Ascending aorta (tissue), 2 donors: ENCODE measurements around the gene CCDC13. TPM values are rescaled to one million over a fixed set of nuclear protein-coding genes. Genes with fewer than 3 reads are reported as not detected.

Experiments used
- DNase-seq, 2 donors: peaks; one replicate each; pipeline ENCODE4 v3.0.0-alpha.2; 2019; ENCODE audit warnings: low spot score in 2 of 2
- H3K27ac ChIP-seq, 2 donors: fragments of 200-600 bp; sonication (generic); one replicate each; pipeline ENCODE4 v1.5.1; 2016 to 2017; ENCODE audit warnings: mild to moderate bottlenecking in 1 of 2
- H3K27me3 ChIP-seq: fragments of 200-600 bp; sonication (generic); one replicate; pipeline ENCODE4 v1.5.1; 2017
- H3K36me3 ChIP-seq, 2 donors: fragments of 200-600 bp; sonication (generic); one replicate each; pipeline ENCODE4 v1.5.1; 2016
- H3K4me1 ChIP-seq, 2 donors: fragments of 200-600 bp; sonication (generic); one replicate each; pipeline ENCODE4 v1.5.1; 2016 to 2017; ENCODE audit warnings: mild to moderate bottlenecking in 1 of 2
- H3K4me3 ChIP-seq, 2 donors: fragments of 200-600 bp; sonication (generic); one replicate each; pipeline ENCODE4 v1.5.1; 2016 to 2017; ENCODE audit warnings: mild to moderate bottlenecking in 1 of 2
- H3K9me3 ChIP-seq, 2 donors: fragments of 200-600 bp; sonication (generic); one replicate each; pipeline ENCODE4 v1.5.1; 2016
- CTCF ChIP-seq, 3 experiments: fragments of 200-600 bp in 2 of 3; fragments of 450-650 bp in 1 of 3; sonication (generic) in 2 of 3; IDR thresholded peaks; one replicate each; pipeline ENCODE4 v1.5.1; 2016 to 2019; ENCODE audit warnings: antibody characterized with exemption in 3 of 3, mild to moderate bottlenecking in 1 of 3, moderate library complexity in 1 of 3
- intact Hi-C: fragments of 100-400 bp; cut with DNase I; formaldehyde crosslinking; loops from one replicate; pipeline ENCODE4 v1.15.1; 2023
- total RNA-seq: library from RNA; depleted of rRNA; stranded (reverse); fragments of >200 nt; gene quantifications from one replicate; pipeline ENCODE4 v1.1.0, GENCODE V29; 2016

Gene CCDC13
- total RNA-seq, 1 donor from 2014 or later, result 2.1 TPM

GRCh38 chr3:42805141-42805821, 32.2 kb upstream of the CCDC13 start:
- no peaks in the 10 kb centered on the region for H3K36me3 ChIP-seq
- peaks cover 0 to 30% of the 10 kb centered on the region in 2 donors for H3K4me1 ChIP-seq
- no peak overlapping the region for H3K27ac ChIP-seq
- no peak for TF ChIP-seq CTCF (IDR thresholded peaks at IDR 0.05)
- no peaks in the 10 kb centered on the region for H3K27me3 ChIP-seq
- peak in 1 of 2 donors; percentile 67 for DNase-seq
- H3K4me3 ChIP-seq, result peak overlapping the region; percentile 74 to 85
- no peaks in the 10 kb centered on the region for H3K9me3 ChIP-seq
- intact Hi-C loops, result loop anchor here (2.0 kb wide), 2 partner anchors 24 to 32 kb away; partner anchors contain the start of gene CCDC13

DNA sequence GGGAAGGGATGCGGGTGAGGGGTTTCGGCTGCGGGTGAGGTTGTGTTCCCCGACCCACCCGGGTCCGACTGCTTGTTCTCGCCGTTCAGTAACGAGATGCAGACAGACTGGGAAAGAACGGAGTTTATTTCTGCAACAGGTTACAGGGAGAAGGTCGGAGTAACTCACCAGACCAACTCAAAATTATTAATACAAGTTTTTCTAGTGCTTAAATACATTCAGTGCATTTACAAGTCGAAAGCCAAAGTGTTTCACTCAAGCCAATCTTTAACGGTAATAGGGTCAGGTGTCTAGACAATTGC, 31.7 kb upstream of the CCDC13 start:
- intact Hi-C loops, result loop anchor here (2.0 kb wide), 2 partner anchors 24 to 32 kb away; partner anchors contain the start of gene CCDC13
- Histone ChIP-seq H3K4me1 (peaks cover 0 to 34% of the 10 kb centered on the region in 2 donors), H3K36me3 (no peaks in the 10 kb centered on the region), H3K27me3 (no peaks in the 10 kb centered on the region), H3K27ac (peak overlapping the region; percentile 96 to 97), H3K4me3 (peak overlapping the region; percentile 74 to 85), H3K9me3 (no peaks in the 10 kb centered on the region)
- no peak for TF ChIP-seq CTCF (IDR thresholded peaks at IDR 0.05)
- no peak for DNase-seq

DNA sequence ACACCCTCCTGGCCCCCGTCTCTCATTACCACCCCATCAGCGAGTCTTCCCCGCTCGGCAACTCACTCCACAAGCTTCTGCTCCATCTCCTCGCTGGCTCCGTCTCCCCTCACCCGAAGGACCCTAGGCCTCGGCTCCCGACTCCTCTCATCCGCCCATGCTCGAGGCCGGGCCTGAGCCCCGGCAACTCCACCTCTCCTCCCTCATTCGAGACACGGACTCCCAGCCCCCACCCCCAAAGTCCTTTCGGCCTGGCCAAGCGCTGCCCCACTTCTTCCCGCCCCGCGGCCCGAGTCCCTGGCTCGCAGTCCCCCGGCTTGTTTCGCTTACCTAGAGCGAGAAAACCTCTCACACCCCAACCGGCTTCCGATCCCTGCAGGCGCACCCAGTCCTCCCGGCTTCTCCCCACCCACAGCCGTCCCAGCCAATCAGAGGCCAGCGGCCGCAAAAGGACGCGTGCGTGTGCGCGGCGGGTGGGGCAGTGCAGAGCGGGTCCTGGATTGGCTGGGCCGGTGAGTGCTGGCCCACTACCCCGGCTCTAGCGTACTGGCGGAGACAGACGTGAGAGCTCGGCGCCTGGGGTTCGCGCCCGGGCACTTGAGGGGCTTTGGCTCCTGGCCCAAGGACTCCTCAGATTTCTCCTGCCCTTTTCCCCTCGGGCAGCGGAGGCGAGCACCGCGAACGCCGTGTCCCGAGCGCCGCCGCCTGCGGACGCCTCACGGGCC, 31.2 kb upstream of the CCDC13 start, which contains the start of gene HIGD1A:
Gene HIGD1A, minus strand, starts transcription at position 385 of the 725 bp plus-strand sequence. CDS start 10,237 bp downstream, outside the sequence.
- H3K4me1 ChIP-seq, result peaks cover 0 to 34% of the 10 kb centered on the region in 2 donors
- TF ChIP-seq CTCF (IDR thresholded peaks at IDR 0.05), result no peak

DNA sequence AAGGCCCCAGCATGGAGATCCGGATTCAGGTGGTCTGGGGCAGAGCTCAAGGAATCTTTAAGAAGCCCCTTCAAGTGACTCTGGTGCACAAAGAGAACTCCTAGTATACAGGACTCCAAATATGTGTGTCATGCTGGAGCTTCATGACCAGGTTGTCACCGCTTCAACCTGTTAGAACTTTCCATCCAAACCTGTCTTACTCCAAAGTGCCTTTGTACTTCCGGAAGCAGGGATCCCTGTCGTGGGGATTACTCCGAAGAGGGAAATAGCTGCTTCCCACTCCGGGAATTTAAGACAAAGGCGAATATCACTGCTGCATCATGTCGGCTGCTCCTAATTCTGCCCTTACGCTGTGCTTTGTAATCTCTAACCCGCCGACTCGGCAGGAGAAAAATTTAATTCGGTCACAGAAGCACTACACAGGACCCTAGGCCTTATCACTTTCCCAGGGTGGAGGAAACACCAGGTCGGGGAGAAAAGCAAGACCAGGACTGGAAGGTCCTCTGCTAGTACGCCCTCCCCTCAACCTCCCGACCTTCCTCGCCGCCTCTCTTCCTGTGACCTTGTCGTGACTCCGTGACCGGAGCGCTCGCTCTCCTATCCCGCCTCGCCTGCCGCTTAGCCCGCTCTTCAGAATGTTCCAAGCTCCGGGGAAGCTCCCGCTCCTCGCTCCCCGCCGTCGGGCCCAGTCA, 30.5 kb upstream of the CCDC13 start:
- H3K27me3 ChIP-seq, result no peaks in the 10 kb centered on the region
- TF ChIP-seq CTCF (IDR thresholded peaks at IDR 0.05), result no peak
- intact Hi-C loops, result loop anchor here (2.0 kb wide), 2 partner anchors 23 to 31 kb away; partner anchors contain the start of gene CCDC13
- DNase-seq, result no peak
- H3K4me3 ChIP-seq, result peak overlapping the region; percentile 74 to 85
- no peaks in the 10 kb centered on the region for H3K9me3 ChIP-seq
- H3K36me3 ChIP-seq, result no peaks in the 10 kb centered on the region
- peak overlapping the region; percentile 96 to 97 for H3K27ac ChIP-seq
- peaks cover 0 to 34% of the 10 kb centered on the region in 2 donors for H3K4me1 ChIP-seq

More for the DNA sequence above, 31.2 kb upstream of the CCDC13 start, which contains the start of gene HIGD1A:
- H3K4me3 ChIP-seq, result peak within 1 kb of the TSS; percentile 74 to 85
- no peaks in the 10 kb centered on the region for H3K9me3 ChIP-seq
- H3K27me3 ChIP-seq, result no peaks in the 10 kb centered on the region
- intact Hi-C loops, result loop anchor here (2.0 kb wide), 2 partner anchors 23 to 31 kb away; partner anchors contain the start of gene CCDC13
- peak; percentile 87 to 97 for DNase-seq
- H3K36me3 ChIP-seq, result no peaks in the 10 kb centered on the region
- peak within 1 kb of the TSS; percentile 96 to 97 for H3K27ac ChIP-seq

DNA sequence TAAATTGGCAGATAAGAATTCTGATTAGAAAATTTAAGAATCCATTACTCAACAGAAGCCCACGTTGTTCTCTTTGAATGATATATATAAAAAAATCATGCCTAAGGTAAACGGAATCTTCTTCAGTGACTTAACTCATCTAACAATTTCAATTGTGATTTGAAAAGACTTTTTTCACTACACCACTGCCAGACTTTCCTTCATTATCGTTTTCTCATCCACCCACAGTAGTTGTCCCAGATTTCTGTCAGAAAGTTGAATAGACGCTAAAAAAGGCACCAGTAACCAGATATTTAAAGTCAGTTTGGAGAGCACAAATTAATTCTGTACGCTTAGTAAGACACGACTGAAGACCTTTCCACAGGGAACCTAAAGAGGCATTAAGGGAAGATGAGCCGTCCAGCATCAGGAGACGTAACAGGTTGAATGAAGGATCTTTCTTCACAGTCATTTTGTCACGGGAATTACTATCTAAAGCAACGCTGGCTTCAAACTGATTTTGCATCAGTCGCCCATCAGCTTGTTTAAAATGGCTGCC, 29.9 kb upstream of the CCDC13 start:
- Histone ChIP-seq H3K9me3 (no peaks in the 10 kb centered on the region), H3K4me3 (peak overlapping the region; percentile 74 to 85), H3K4me1 (peaks cover 0 to 34% of the 10 kb centered on the region in 2 donors), H3K36me3 (no peaks in the 10 kb centered on the region), H3K27me3 (no peaks in the 10 kb centered on the region), H3K27ac (peak overlapping the region; percentile 96 to 97)
- DNase-seq, result no peak
- intact Hi-C loops, result no loop called here
- TF ChIP-seq CTCF (IDR thresholded peaks at IDR 0.05), result no peak
